IMR-90 (cell line): Measurements from ENCODE around the gene CSNK1D. TPM values are rescaled to one million over a fixed set of nuclear protein-coding genes. Genes with fewer than 3 reads are reported as not detected.

Source experiments
- ATAC-seq: fragments of 200-7000 bp; cut with Tn5 transposase; 2 replicates; pipeline ENCODE4 v1.9.1; 2020; ENCODE audit warnings: low read depth, mild to moderate bottlenecking, moderate library complexity
- BruUV-seq: library from RNA; stranded (reverse); fragments of 400-500 nt; replicated peaks from 2 replicates; lab custom pipeline; 2021; lab: Mats Ljungman, UMichigan
- CTCF ChIA-PET: fragments of 300-600 bp; formaldehyde crosslinking; extraction: SDS; loops from one replicate; lab custom pipeline; 2021; ENCODE audit warnings: antibody characterized with exemption; lab: Yijun Ruan, JAX
- POLR2A ChIA-PET: fragments of 300-600 bp; sonication (Branson Sonifier 250); formaldehyde crosslinking; loops from one replicate; lab custom pipeline; 2022; ENCODE audit warnings: antibody characterized with exemption; ENCODE audit not compliant: unreplicated experiment; lab: Charles Lee
- DNase-seq: peaks from one replicate; pipeline ENCODE4 v3.0.0; 2013
- H2AFZ ChIP-seq: replicated peaks from 2 replicates; pipeline ENCODE3; 2013; ENCODE audit warnings: low read length, mild to moderate bottlenecking; ENCODE audit not compliant: poor library complexity
- H2AK5ac ChIP-seq: 2 replicates; pipeline ENCODE4 v1.6.1; 2013; ENCODE audit warnings: low read depth, low read length, inconsistent platforms
- H2AK9ac ChIP-seq: replicated peaks from 2 replicates; pipeline ENCODE3; 2013; ENCODE audit warnings: mild to moderate bottlenecking, low read depth, low read length, moderate library complexity; ENCODE audit not compliant: poor library complexity
- H2BK120ac ChIP-seq: 2 replicates; pipeline ENCODE4 v1.6.1; 2013; ENCODE audit warnings: low read depth, low read length, inconsistent platforms
- H2BK15ac ChIP-seq: 3 replicates; pipeline ENCODE4 v1.6.1; 2013; ENCODE audit warnings: low read depth, low read length, inconsistent platforms
- H2BK20ac ChIP-seq: 2 replicates; pipeline ENCODE4 v1.6.1; 2013; ENCODE audit warnings: low read depth, mild to moderate bottlenecking, inconsistent platforms, low read length, moderate library complexity
- H2BK5ac ChIP-seq: 2 replicates; pipeline ENCODE4 v1.6.1; 2013; ENCODE audit warnings: mild to moderate bottlenecking, low read depth, low read length, inconsistent platforms; ENCODE audit not compliant: poor library complexity, severe bottlenecking
- H3K14ac ChIP-seq: replicated peaks from 2 replicates; pipeline ENCODE4 v1.6.1; 2013; ENCODE audit warnings: low read depth, low read length, inconsistent platforms
- H3K18ac ChIP-seq: 2 replicates; pipeline ENCODE4 v1.6.1; 2013; ENCODE audit warnings: low read depth, low read length, control low read depth
- H3K23ac ChIP-seq: 2 replicates; pipeline ENCODE4 v1.6.1; 2013; ENCODE audit warnings: low read depth, low read length, inconsistent platforms
- H3K27ac ChIP-seq: 2 replicates; pipeline ENCODE4 v1.5.1; 2013; ENCODE audit warnings: mild to moderate bottlenecking, control low read depth, low read length; ENCODE audit not compliant: insufficient read depth
- H3K27me3 ChIP-seq: 2 replicates; pipeline ENCODE4 v1.6.1; 2013; ENCODE audit warnings: low read length; ENCODE audit not compliant: control insufficient read depth, insufficient read depth
- H3K36me3 ChIP-seq: 2 replicates; pipeline ENCODE4 v1.6.1; 2013; ENCODE audit warnings: low read length, mixed read lengths; ENCODE audit not compliant: control insufficient read depth, insufficient read depth
- H3K4ac ChIP-seq: 2 replicates; pipeline ENCODE4 v1.6.1; 2013; ENCODE audit warnings: low read depth, low read length, inconsistent platforms
- H3K4me1 ChIP-seq: 2 replicates; pipeline ENCODE4 v1.6.1; 2013; ENCODE audit warnings: low read length, mixed read lengths; ENCODE audit not compliant: control insufficient read depth, insufficient read depth
- H3K4me2 ChIP-seq: 2 replicates; pipeline ENCODE4 v1.6.1; 2013; ENCODE audit warnings: low read depth, mild to moderate bottlenecking, control low read depth, low read length, moderate library complexity
- H3K4me3 ChIP-seq: 2 replicates; pipeline ENCODE4 v1.5.1; 2013; ENCODE audit warnings: low read depth, mild to moderate bottlenecking, control low read depth, low read length, moderate library complexity; ENCODE audit not compliant: insufficient read depth
- H3K56ac ChIP-seq: 2 replicates; pipeline ENCODE4 v1.6.1; 2013; ENCODE audit warnings: low read length, inconsistent platforms; ENCODE audit not compliant: insufficient read depth; ENCODE audit errors: extremely low read depth
- H3K79me1 ChIP-seq, 2 experiments: 2 replicates each; pipeline ENCODE4 v1.6.1; 2013; ENCODE audit warnings: low read length in 2 of 2, inconsistent platforms in 1 of 2, low read depth in 1 of 2
- H3K9ac ChIP-seq: 2 replicates; pipeline ENCODE4 v1.6.1; 2013; ENCODE audit warnings: low read depth, low read length, control low read depth
- H3K9me1 ChIP-seq: 2 replicates; pipeline ENCODE4 v1.6.1; 2013; ENCODE audit warnings: low read length, inconsistent platforms; ENCODE audit not compliant: insufficient read depth
- H3K9me3 ChIP-seq: 2 replicates; pipeline ENCODE4 v1.6.1; 2013; ENCODE audit warnings: low read length; ENCODE audit not compliant: control insufficient read depth, insufficient read depth
- H4K20me1 ChIP-seq: 2 replicates; pipeline ENCODE4 v1.6.1; 2013; ENCODE audit warnings: low read length, inconsistent platforms; ENCODE audit not compliant: insufficient read depth
- H4K5ac ChIP-seq: 2 replicates; pipeline ENCODE4 v1.6.1; 2013; ENCODE audit warnings: mild to moderate bottlenecking, low read depth, low read length, control low read depth
- H4K8ac ChIP-seq, 2 experiments: 2 replicates each; pipeline ENCODE4 v1.6.1; 2013; ENCODE audit warnings: low read depth in 2 of 2, low read length in 2 of 2, control low read depth in 1 of 2, inconsistent platforms in 1 of 2
- H4K91ac ChIP-seq: 2 replicates; pipeline ENCODE4 v1.6.1; 2013; ENCODE audit warnings: low read depth, low read length, inconsistent platforms; ENCODE audit not compliant: insufficient read depth
- BHLHE40 ChIP-seq: fragments of 150-350 bp; IDR thresholded peaks from 2 replicates; pipeline ENCODE4 v1.6.1; 2016; ENCODE audit warnings: mild to moderate bottlenecking, low read depth, low read length
- CEBPB ChIP-seq: IDR thresholded peaks from 2 replicates; pipeline ENCODE4 v1.6.1; 2012; ENCODE audit warnings: low read depth, low read length, improper control_type of control experiment
- CHD1 ChIP-seq: IDR thresholded peaks from 2 replicates; pipeline ENCODE4 v1.6.1; 2012; ENCODE audit warnings: low read depth, low read length, improper control_type of control experiment
- CTCF ChIP-seq: conservative IDR thresholded peaks from 2 replicates; pipeline ENCODE4 v1.5.1; 2012; ENCODE audit warnings: mild to moderate bottlenecking, low read depth, low read length, improper control_type of control experiment
- FOS ChIP-seq: fragments of 150-350 bp; IDR thresholded peaks from 2 replicates; pipeline ENCODE4 v1.6.1; 2016; ENCODE audit warnings: low read depth, low read length
- RAD21 ChIP-seq: IDR thresholded peaks from 2 replicates; pipeline ENCODE4 v1.6.1; 2012; ENCODE audit warnings: low read length, improper control_type of control experiment
- RCOR1 ChIP-seq: IDR thresholded peaks from 2 replicates; pipeline ENCODE4 v1.6.1; 2012; ENCODE audit warnings: mild to moderate bottlenecking, low read length, improper control_type of control experiment; ENCODE audit not compliant: insufficient replicate concordance
- SMC3 ChIP-seq: fragments of 150-350 bp; IDR thresholded peaks from 2 replicates; pipeline ENCODE4 v1.6.1; 2016; ENCODE audit warnings: low read depth, mild to moderate bottlenecking, antibody characterized with exemption, low read length, moderate library complexity
- WGBS, 2 experiments: methylation state at CpG; one replicate each; pipeline versions ENCODE4 v1.1.5 to v1.1.7; 2013; ENCODE audit warnings: missing lambda C conversion rate in 2 of 2; ENCODE audit not compliant: insufficient read length in 1 of 2; ENCODE audit errors: extremely low coverage in 2 of 2; 5-methylcytosine and 5-hydroxymethylcytosine counted together
- dilution Hi-C: fragments of 300-500 bp; cut with HindIII; formaldehyde crosslinking; loops from one replicate; pipeline ENCODE4 v1.14.3; 2018; ENCODE audit warnings: low sequenced_read_pairs; ENCODE audit not compliant: unreplicated experiment
- in situ Hi-C: fragments of 300-500 bp; cut with MboI; formaldehyde crosslinking; loops from 3 replicates; pipeline ENCODE4 v1.14.3; 2019; ENCODE audit warnings: low sequenced_read_pairs, inconsistent platforms, mixed read lengths
- intact Hi-C: fragments of 100-400 bp; cut with micrococcal nuclease; formaldehyde crosslinking; loops from 2 replicates; pipeline ENCODE4 v1.10.0; 2022
- polyA plus RNA-seq, 3 experiments: library from polyadenylated mRNA; depleted of rRNA; stranded (reverse); fragments of >200 nt; gene quantifications; 2 replicates each; pipeline ENCODE4 v1.2.3, GENCODE V29; 2012; ENCODE audit warnings: low replicate concordance in 1 of 3
- total RNA-seq: library from RNA; depleted of rRNA; stranded (reverse); fragments of >200 nt; gene quantifications from 2 replicates; pipeline ENCODE4 v1.2.3, GENCODE V29; 2012

CSNK1D gene
- total and polyA plus RNA-seq, 2 of the 4 experiments (the other 2 are of a cell fraction) = 47.1 to 186 TPM

- Histone ChIP-seq H3K9me3 (no peaks in the 10 kb centered on the region), H3K4me1 (no peaks in the 10 kb centered on the region), H3K14ac (no peak within 1 kb of the TSS), H2BK5ac (no peak within 1 kb of the TSS), H2BK20ac (no peak within 1 kb of the TSS), H3K79me1 (no peaks in the 10 kb centered on the region), H3K18ac (no peak within 1 kb of the TSS), H3K9me1 (peaks cover 7% of the 10 kb centered on the region; the same call in 1 of the 2 replicates), H3K4me2 (no peak within 1 kb of the TSS), H4K20me1 (no peaks in the 10 kb centered on the region; the same call in 1 of the 2 replicates), H2AK5ac (no peak within 1 kb of the TSS), H3K9ac (no peak within 1 kb of the TSS), H2AK9ac (peak within 1 kb of the TSS; percentile 16), H4K8ac (no peak within 1 kb of the TSS), H2BK120ac (no peak within 1 kb of the TSS), H4K5ac (no peak within 1 kb of the TSS), H3K4ac (no peak within 1 kb of the TSS), H3K56ac (no peak within 1 kb of the TSS), H3K23ac (no peak within 1 kb of the TSS), H3K27me3 (peaks cover 36% of the 10 kb centered on the region), H2AFZ (no peak within 1 kb of the TSS), H3K27ac (no peak within 1 kb of the TSS), H3K4me3 (no peak within 1 kb of the TSS), H3K36me3 (no peaks in the 10 kb centered on the region), H2BK15ac (no peak within 1 kb of the TSS), H4K91ac (no peak within 1 kb of the TSS)
- BruUV-seq = no TSS peak
- 100% methylated on average over 2 of the region's 26 CpGs; no CpG with 5 or more reads in 1 of the 2 experiments for WGBS, 2 experiments
- DNase-seq (no peak), ATAC-seq (no peak)
- POLR2A ChIA-PET = no interaction called here
- CTCF ChIA-PET = interaction anchor here (0.5 kb wide), 1 partner anchor 9 kb away, joined by 4 read pairs; no protein-coding TSS in a partner anchor
- intact Hi-C loops (no loop called here), dilution Hi-C loops (no loop called here), in situ Hi-C loops (no loop called here)
- TF ChIP-seq RCOR1 = no peak
- no peak for TF ChIP-seq SMC3
- no peak for TF ChIP-seq CTCF
- no peak for TF ChIP-seq FOS
- no peak for TF ChIP-seq RAD21
- TF ChIP-seq CEBPB = no peak
- no peak for TF ChIP-seq BHLHE40
- no peak for TF ChIP-seq CHD1
Measured at GRCh38 chr17:82317394-82318168, 44.1 kb upstream of the CSNK1D start, which contains the start of gene CD7. Gene CD7 (minus strand): TSS chr17:82317608. CDS start chr17:82317495, 113 bp downstream.
